Lower leg skin (tissue), 4 donors: Measurements from ENCODE around the gene IRAK4. TPM values are rescaled to one million over a fixed set of nuclear protein-coding genes. Genes with fewer than 3 reads are reported as not detected.

ENCODE experiments used
- DNase-seq, 2 donors: peaks; one replicate each; pipeline ENCODE4 v3.0.0-alpha.2; 2019; ENCODE audit warnings: low spot score in 2 of 2
- H3K4me3 ChIP-seq: fragments of 200-600 bp; sonication (generic); 2 replicates; pipeline ENCODE4 v1.5.1; 2017; ENCODE audit warnings: mild to moderate bottlenecking, low read depth; ENCODE audit not compliant: poor library complexity, severe bottlenecking
- POLR2A ChIP-seq, 2 donors: fragments of 450-650 bp; IDR thresholded peaks; one replicate each; pipeline ENCODE4 v1.6.1; 2016 to 2017; ENCODE audit warnings: antibody characterized with exemption in 2 of 2, mild to moderate bottlenecking in 1 of 2, moderate library complexity in 1 of 2
- WGBS, 2 donors: methylation state at CpG; one replicate each; pipeline ENCODE4 v1.1.5; 2018; 5-methylcytosine and 5-hydroxymethylcytosine counted together
- intact Hi-C: fragments of 100-400 bp; cut with DNase I; formaldehyde crosslinking; loops from one replicate; pipeline ENCODE4 v1.15.0; 2023; ENCODE audit warnings: low total_unique reads
- total RNA-seq, 4 donors: library from RNA; depleted of rRNA; stranded (reverse); fragments of >200 nt; gene quantifications; one replicate each; pipeline ENCODE4 v1.1.0, GENCODE V29; 2016
- TF ChIP-seq, protein P1 (sequence below), 3 donors: fragments of 450-650 bp; IDR thresholded peaks; one replicate each; pipeline ENCODE4 v1.5.1; 2016; ENCODE audit warnings: antibody characterized with exemption in 3 of 3, mild to moderate bottlenecking in 3 of 3, moderate library complexity in 2 of 3

IRAK4 gene
- total RNA-seq, 4 donors from 2014 or later = 20.3 to 44.7 (median 26.5) TPM

DNA sequence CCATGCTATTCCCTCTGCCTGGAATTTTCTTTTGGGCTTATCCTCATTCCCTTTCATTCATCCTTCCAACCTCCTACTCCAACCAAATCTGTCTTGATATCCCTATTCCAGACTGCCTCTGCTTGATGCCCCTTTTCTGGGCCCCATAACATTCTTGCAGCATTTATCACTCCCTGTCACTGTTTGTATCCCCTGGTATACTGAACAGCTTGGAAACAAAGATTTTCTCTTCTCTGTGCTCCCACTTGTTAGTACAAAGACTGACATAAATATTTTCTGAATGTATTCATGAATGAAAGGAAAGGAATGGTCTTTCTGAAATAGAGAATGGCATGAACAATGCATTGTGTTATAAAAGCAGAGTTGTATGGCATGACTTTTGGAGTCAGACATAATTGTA lies 7.5 kb downstream of the IRAK4 start:
- intact Hi-C loops = no loop called here
- DNase-seq = no peak
- H3K4me3 ChIP-seq = no peak overlapping the region
- TF ChIP-seq POLR2A (IDR thresholded peaks at IDR 0.05) = no peak
- TF ChIP-seq, protein P1, sequence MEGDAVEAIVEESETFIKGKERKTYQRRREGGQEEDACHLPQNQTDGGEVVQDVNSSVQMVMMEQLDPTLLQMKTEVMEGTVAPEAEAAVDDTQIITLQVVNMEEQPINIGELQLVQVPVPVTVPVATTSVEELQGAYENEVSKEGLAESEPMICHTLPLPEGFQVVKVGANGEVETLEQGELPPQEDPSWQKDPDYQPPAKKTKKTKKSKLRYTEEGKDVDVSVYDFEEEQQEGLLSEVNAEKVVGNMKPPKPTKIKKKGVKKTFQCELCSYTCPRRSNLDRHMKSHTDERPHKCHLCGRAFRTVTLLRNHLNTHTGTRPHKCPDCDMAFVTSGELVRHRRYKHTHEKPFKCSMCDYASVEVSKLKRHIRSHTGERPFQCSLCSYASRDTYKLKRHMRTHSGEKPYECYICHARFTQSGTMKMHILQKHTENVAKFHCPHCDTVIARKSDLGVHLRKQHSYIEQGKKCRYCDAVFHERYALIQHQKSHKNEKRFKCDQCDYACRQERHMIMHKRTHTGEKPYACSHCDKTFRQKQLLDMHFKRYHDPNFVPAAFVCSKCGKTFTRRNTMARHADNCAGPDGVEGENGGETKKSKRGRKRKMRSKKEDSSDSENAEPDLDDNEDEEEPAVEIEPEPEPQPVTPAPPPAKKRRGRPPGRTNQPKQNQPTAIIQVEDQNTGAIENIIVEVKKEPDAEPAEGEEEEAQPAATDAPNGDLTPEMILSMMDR (IDR thresholded peaks at IDR 0.05) = no peak

DNA sequence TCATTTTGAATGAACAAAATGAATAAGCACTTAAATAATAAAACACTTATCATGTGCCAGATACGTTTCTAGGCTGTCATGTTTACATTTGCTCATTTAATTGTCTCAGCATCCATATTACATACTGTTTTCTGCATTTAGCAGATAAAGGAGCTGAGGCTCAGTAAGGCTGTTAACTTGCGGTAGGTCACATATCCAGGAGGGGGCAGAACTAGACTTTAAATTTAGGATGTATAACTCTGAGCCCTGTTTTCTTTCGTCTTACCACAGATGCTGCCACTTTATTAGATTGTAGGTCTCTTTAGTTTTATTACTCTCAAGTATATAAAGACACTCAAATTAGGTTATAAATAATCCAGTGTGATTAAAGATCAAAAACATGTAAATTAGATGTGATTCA lies 17.7 kb downstream of the IRAK4 start:
- H3K4me3 ChIP-seq = no peak overlapping the region
- WGBS, 2 donors = 55 to 63% methylated on average over 3 of the region's 3 CpGs
- TF ChIP-seq, protein P1 (IDR thresholded peaks at IDR 0.05) = no peak
- no peak for TF ChIP-seq POLR2A (IDR thresholded peaks at IDR 0.05)
- DNase-seq = no peak
- intact Hi-C loops = loop anchor here (5.0 kb wide), 1 partner anchor 106 kb away; no protein-coding TSS in a partner anchor

- intact Hi-C loops = no loop called here
- no peak overlapping the region for H3K4me3 ChIP-seq
- no peak for TF ChIP-seq POLR2A (IDR thresholded peaks at IDR 0.05)
- TF ChIP-seq, protein P1 (IDR thresholded peaks at IDR 0.05) = no peak
- DNase-seq = no peak
Observed at GRCh38 chr12:43786899-43787693, 28.3 kb downstream of the IRAK4 start.

- no peak overlapping the region for H3K4me3 ChIP-seq
- intact Hi-C loops = no loop called here
- no peak for DNase-seq
- TF ChIP-seq, protein P1 (IDR thresholded peaks at IDR 0.05) = no peak
- TF ChIP-seq POLR2A (IDR thresholded peaks at IDR 0.05) = no peak
Observed at GRCh38 chr12:43789941-43790340, 31.2 kb downstream of the IRAK4 start.

GRCh38 chr12:43795716-43796280 lies 37.0 kb downstream of the IRAK4 start:
- no peak for DNase-seq
- no peak for TF ChIP-seq POLR2A (IDR thresholded peaks at IDR 0.05)
- TF ChIP-seq, protein P1 (IDR thresholded peaks at IDR 0.05) = no peak
- no peak overlapping the region for H3K4me3 ChIP-seq
- intact Hi-C loops = no loop called here
- 85 to 86% methylated on average over 2 of the region's 2 CpGs for WGBS, 2 donors
